Measurements from ENCODE around the gene KIF13A. TPM values are rescaled to one million over a fixed set of nuclear protein-coding genes. Genes with fewer than 3 reads are reported as not detected.

Gene KIF13A
- total RNA-seq, 1 donor from 2014 or later, result 72.8 TPM

DNA sequence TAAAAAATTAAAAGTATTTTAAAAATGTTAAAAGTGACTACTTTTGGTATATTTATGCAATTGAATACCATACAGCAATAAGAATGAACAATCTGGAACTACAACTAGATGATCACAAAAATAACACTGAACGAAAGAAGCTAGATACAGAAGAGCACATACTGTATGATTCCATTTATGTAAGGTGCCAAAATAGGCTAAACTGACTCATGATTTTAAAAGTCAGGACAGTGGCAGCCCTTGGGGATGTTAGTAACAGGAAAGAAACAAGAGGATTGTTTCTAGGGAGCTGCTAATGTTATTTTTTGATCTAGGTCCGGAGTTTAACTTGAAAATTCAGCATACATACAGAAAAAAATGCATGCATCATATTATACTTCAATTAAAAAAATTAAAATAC, 42.3 kb downstream of the KIF13A start:
- ATAC-seq (peak; percentile 58), DNase-seq (ENCODE audit: low spot score) (no peak)
- intact Hi-C loops (cut with DNase I), result no loop called here

- no peak for ATAC-seq
- intact Hi-C loops (cut with DNase I), result no loop called here
- no peak for DNase-seq (ENCODE audit: low spot score)
These were observed 46.1 kb downstream of the KIF13A start for GRCh38 chr6:17941318-17941717.

- intact Hi-C loops (cut with DNase I), result no loop called here
- no peak for ATAC-seq
- no peak for DNase-seq (ENCODE audit: low spot score)
These were observed 47.2 kb downstream of the KIF13A start for GRCh38 chr6:17940151-17940792.

- intact Hi-C loops (cut with DNase I), result no loop called here
- no peak for ATAC-seq
- no peak for DNase-seq (ENCODE audit: low spot score)
These were observed 48.5 kb downstream of the KIF13A start for GRCh38 chr6:17938901-17939300.

DNA sequence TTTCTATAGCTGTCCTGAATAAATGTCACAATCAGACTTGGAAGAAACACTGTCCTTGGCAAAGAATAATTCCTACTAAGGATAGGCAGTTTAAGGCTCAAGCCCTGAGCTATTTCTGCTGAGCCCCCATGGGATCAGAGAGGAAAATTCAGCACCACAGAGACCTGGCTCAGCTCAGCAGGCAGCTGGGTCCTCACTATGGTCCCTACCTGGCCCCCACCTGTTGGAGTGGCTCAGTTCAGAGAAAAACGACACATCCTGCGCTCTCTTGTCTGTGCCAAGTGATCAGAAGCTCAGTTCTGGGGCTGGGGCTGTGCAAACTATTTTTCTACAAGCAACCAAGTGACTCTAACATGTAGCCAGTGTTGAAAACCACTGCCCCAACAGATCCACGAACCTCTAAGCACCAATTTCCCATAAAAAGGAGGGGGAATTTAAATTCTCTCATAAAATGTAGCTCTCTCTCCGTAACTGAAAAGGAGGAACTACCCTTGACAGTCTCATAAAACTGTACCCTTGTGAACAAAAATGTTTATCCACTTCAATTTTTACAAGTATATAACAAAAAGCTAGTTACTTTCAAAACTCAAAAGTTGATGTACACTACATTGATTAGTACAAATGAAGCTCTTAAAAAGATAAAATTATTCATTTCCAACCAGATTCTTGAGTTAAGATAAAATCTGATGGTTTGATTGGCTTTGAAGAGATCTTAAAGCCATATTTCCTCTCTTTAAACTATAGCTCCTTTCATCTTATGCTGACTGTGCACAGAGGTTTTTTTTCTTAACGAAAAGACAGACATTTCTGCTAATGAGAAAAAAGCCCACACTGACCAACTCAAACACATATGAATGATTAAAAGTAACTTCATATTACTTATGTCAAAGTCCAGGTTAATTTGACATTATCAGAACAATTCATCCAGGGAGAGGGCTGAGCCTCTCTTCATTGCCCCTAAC, 52.0 kb downstream of the KIF13A start:
- DNase-seq (ENCODE audit: low spot score), result no peak
- intact Hi-C loops (cut with DNase I), result no loop called here
- peak; percentile 23 for ATAC-seq

DNA sequence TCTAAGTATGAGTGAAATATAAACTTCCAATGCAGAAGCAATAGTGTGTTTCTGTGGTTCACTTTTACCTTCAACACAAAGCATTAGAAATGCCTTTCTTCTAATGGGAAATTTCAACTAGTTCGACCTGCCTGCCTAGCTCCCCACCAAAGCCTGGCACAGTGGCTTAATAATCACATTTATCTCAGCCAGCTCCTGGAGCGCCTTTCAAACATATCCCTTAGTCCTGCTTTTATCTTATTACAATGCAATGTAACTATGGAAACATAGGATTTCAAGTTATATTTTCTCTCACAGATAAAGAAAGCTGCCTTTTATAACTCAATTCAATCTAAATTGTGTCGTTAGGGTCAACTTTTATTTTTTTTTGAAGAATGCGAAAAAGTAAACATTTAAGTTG, 53.7 kb downstream of the KIF13A start:
- intact Hi-C loops (cut with DNase I), result no loop called here

DNA sequence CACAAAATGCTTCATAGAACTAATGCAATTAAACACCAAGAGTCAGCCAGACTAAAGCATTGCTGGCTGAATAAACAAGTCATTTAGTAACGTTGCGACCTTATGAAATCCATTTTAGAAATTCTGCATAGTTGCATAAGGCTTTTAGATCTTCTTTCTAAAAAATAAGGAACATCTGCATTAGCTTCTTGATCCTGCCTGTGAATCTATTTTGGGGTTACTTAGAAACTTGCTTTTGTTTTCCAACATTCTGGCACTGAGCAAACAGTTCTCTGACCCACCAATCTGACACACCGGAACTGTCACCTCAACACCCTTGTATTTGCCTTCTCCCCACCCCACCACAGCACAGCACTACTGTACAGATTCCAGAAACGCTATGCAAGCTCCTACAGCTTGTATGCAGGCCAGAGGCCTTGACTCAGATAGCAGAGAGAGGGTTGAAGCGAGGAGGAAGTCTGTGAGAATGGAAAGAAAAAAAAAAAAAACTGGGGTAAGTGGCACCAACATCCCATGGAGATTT, 55.0 kb downstream of the KIF13A start:
- DNase-seq (ENCODE audit: low spot score) (no peak), ATAC-seq (peak; percentile 75)
- intact Hi-C loops (cut with DNase I), result no loop called here

More for the DNA sequence above, 53.7 kb downstream of the KIF13A start:
- ATAC-seq (no peak), DNase-seq (ENCODE audit: low spot score) (no peak)

GRCh38 chr6:17931227-17931626, 56.2 kb downstream of the KIF13A start:
- ATAC-seq (no peak), DNase-seq (ENCODE audit: low spot score) (no peak)
- intact Hi-C loops (cut with DNase I), result no loop called here

- peak; percentile 66 for ATAC-seq
- intact Hi-C loops (cut with DNase I), result no loop called here
These were observed 57.0 kb downstream of the KIF13A start for GRCh38 chr6:17930321-17930993.

GRCh38 chr6:17928514-17929430, 58.7 kb downstream of the KIF13A start:
- no peak for ATAC-seq
- DNase-seq (ENCODE audit: low spot score), result no peak
- intact Hi-C loops (cut with DNase I), result no loop called here

More at GRCh38 chr6:17930321-17930993, 57.0 kb downstream of the KIF13A start:
- DNase-seq (ENCODE audit: low spot score), result no peak

DNA sequence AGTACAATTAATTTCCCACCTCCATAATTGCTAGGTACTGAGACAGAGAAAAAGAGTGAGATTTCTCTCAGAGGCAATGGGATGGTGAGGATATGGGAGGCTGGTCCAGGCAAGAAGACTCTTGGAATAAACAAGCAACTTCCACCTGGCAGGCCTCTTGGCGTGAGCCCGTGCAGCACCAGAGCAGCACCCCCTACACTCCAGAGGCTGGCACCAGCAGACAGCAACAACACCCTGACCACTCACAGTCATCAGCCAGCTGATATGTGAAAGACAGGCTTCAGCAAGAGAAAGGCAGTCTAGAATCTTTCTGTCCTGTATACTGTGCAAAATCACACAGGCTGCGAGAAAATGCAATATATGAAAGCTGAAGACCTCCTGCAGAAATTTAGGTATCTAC, 59.7 kb downstream of the KIF13A start:
- ATAC-seq, result no peak
- no peak for DNase-seq (ENCODE audit: low spot score)
- intact Hi-C loops (cut with DNase I), result no loop called here

DNA sequence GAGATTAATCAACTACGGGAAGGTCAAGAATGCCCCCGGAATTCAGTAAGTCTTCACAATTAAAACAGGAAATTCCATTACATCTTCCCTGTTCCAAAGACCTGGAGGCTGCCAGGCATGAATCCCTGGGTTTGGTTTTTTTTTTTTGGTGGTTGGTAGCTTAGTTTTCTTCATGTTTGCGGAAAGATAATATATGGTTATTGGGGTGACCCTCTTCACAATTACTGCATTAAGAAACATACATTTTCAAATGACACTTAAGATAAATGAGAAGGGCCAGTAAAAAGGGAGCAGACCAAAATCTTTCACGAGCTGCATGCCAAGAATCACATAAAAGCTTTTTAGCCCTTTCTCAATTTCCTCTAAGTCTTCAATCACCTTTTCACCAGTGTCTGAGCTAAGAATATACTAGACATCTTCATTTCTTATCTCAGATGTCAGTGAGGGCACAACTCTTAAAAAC, 64.0 kb downstream of the KIF13A start:
- intact Hi-C loops (cut with DNase I), result no loop called here
- no peak for DNase-seq (ENCODE audit: low spot score)
- no peak for ATAC-seq

DNA sequence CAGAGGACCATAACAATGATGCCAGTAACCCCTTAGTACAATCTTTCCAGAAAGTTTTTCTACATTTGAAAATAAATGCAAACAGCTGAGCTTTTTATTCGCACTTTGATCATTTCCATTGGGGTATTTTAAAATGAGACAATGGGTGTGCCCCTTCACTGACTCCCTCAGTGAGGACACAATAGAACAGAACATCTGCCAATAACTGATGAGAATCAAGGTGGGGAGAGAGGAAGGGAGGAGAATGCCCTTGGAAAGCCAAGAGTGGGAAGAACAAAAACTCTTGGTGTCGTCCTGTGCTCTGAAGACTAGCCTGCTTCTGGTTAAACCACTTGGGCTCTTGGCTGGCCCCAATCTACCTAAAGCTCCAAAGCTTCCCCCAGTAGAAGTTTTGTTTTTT, 66.0 kb downstream of the KIF13A start:
- intact Hi-C loops (cut with DNase I), result no loop called here
- ATAC-seq, result no peak
- DNase-seq (ENCODE audit: low spot score), result no peak

GRCh38 chr6:17919496-17919895, 67.9 kb downstream of the KIF13A start:
- intact Hi-C loops (cut with DNase I), result no loop called here
- DNase-seq (ENCODE audit: low spot score) (no peak), ATAC-seq (no peak)

DNA sequence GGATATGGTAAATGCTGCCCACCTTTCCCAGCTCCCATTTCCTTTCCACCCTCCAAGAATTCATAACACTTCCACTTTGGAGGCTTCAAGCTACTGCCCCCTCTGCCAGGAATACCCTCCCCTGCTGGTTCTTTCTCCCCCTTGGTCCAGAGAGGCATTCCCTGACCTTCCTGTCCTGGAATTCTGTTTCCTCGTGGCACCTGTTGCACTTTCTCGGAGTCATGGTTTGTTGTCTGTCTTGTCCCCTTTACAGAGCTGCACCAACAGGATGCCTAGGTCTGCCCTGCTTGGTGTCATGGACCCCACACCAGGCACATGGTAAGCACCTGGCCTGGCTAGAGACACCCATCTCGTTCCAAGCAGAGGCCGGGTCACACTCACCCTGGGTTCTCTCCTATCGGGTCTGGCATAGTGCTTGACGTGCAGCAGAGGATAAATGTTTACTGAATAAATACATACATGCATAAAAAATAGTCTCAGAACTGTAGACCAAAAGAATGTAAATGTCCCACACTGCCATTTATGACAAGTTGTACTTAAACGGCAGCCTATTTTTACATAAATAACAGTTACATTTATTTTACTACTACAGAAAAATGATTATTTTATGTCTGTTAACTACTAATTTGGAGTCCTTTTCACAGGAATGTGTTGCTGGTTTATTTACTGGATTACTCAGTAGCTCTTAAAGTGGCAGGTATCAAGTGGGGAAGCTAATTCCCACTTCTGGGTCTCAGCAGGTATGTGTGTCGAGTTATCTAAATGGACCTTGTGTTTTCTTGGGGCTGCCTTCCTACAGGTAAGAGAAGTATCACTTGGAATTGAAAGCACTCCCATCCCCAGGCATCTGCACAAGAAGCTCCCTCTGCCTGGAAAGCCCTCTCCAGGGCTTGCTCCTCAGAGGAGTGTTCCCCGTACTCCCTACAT, 69.3 kb downstream of the KIF13A start:
- DNase-seq (ENCODE audit: low spot score) (no peak), ATAC-seq (no peak)
- intact Hi-C loops (cut with DNase I), result no loop called here

DNA sequence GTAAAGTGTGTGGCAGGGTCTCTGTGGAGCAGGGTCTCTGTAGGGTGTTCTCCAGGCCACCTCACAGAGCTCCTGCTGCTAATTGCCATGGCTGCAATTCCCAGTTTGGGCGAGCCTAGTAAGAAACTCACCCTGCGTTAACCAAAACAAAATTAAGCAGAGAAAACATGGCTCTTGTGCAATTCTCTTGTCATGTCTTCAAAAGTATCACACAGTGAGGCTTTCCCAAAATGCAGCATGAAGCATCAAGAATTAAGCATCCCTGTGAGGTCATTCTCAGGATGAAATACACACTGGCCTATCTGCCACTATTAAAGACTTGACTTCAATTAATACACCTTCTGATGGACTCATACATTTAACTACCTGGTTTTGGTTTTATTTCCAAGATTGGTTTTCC, 72.8 kb downstream of the KIF13A start:
- peak; percentile 50 for ATAC-seq
- intact Hi-C loops (cut with DNase I), result no loop called here
- DNase-seq (ENCODE audit: low spot score), result no peak

- intact Hi-C loops (cut with DNase I), result no loop called here
- DNase-seq (ENCODE audit: low spot score) (no peak), ATAC-seq (no peak)
These were observed 74.9 kb downstream of the KIF13A start for GRCh38 chr6:17912521-17912920.
